HCT116 (cell line): ENCODE results near the gene VPS9D1.

Source experiments
- CTCF ChIP-seq, 3 experiments: fragments of 200-600 bp in 1 of 3; sonication (generic) in 1 of 3; IDR thresholded peaks in 2 of 3; conservative IDR thresholded peaks in 1 of 3; 2 replicates each; pipeline ENCODE4 v1.5.1; 2012 to 2017; ENCODE audit warnings: low read depth in 2 of 3, low read length in 2 of 3, antibody characterized with exemption in 1 of 3, borderline replicate concordance in 1 of 3, control low read depth in 1 of 3, mild to moderate bottlenecking in 1 of 3, mixed read lengths in 1 of 3, mixed run types in 1 of 3, moderate library complexity in 1 of 3; ENCODE audit not compliant: insufficient read depth in 1 of 3
- POLR2A ChIP-seq: IDR thresholded peaks from 2 replicates; pipeline ENCODE4 v1.7.0; 2011; ENCODE audit warnings: borderline replicate concordance; ENCODE audit not compliant: insufficient read depth, insufficient read length; ENCODE audit errors: extremely low read depth
- YY1 ChIP-seq: IDR thresholded peaks from 2 replicates; pipeline ENCODE4 v1.6.1; 2011; ENCODE audit warnings: low read length, low read depth, moderate library complexity, mild to moderate bottlenecking; ENCODE audit not compliant: insufficient replicate concordance; ENCODE audit errors: extremely low read depth

- TF ChIP-seq YY1 (no peak), CTCF (IDR thresholded peaks at IDR 0.05 in 2 of 3, conservative IDR thresholded peaks at IDR 0.05 in 1 of 3; ENCODE audit: borderline replicate concordance in 1 of 3, insufficient read depth in 1 of 3, low read depth in 2 of 3, low read length in 2 of 3) (no peak), POLR2A (no peak)
Measured at GRCh38 chr16:89710709-89711564, 9.8 kb downstream of the VPS9D1 start.
